Measurements from ENCODE around the gene PDGFD. TPM values are rescaled to one million over a fixed set of nuclear protein-coding genes. Genes with fewer than 3 reads are reported as not detected.

PDGFD gene
- total RNA-seq, 1 donor from 2014 or later = 17.2 TPM

GRCh38 chr11:104001561-104002056 is 162.3 kb downstream of the PDGFD start:
- no peak for TF ChIP-seq CTCF (IDR thresholded peaks at IDR 0.05; ENCODE audit: unreplicated experiment)
- Mint-ChIP-seq H3K27ac (ENCODE audit: unreplicated experiment) (no peak overlapping the region), H3K4me3 (ENCODE audit: unreplicated experiment) (no peak overlapping the region), H3K36me3 (ENCODE audit: low read depth, unreplicated experiment) (no peaks in the 10 kb centered on the region), H3K27me3 (ENCODE audit: unreplicated experiment) (no peaks in the 10 kb centered on the region), H3K4me1 (ENCODE audit: unreplicated experiment) (no peaks in the 10 kb centered on the region), H3K9me3 (ENCODE audit: unreplicated experiment) (no peaks in the 10 kb centered on the region)
- no peak for DNase-seq (ENCODE audit: low spot score)

- H3K4me3 Mint-ChIP-seq (ENCODE audit: unreplicated experiment) = no peak overlapping the region
- no peaks in the 10 kb centered on the region for H3K36me3 Mint-ChIP-seq (ENCODE audit: low read depth, unreplicated experiment)
- H3K27me3 Mint-ChIP-seq (ENCODE audit: unreplicated experiment) = no peaks in the 10 kb centered on the region
- no peak for DNase-seq (ENCODE audit: low spot score)
- TF ChIP-seq CTCF (IDR thresholded peaks at IDR 0.05; ENCODE audit: unreplicated experiment) = no peak
- H3K27ac Mint-ChIP-seq (ENCODE audit: unreplicated experiment) = no peak overlapping the region
- H3K4me1 Mint-ChIP-seq (ENCODE audit: unreplicated experiment) = no peaks in the 10 kb centered on the region
- no peaks in the 10 kb centered on the region for H3K9me3 Mint-ChIP-seq (ENCODE audit: unreplicated experiment)
Measured at GRCh38 chr11:104000798-104001197, 163.1 kb downstream of the PDGFD start.

- H3K4me3 Mint-ChIP-seq (ENCODE audit: unreplicated experiment) = no peak overlapping the region
- H3K27me3 Mint-ChIP-seq (ENCODE audit: unreplicated experiment) = no peaks in the 10 kb centered on the region
- no peaks in the 10 kb centered on the region for H3K36me3 Mint-ChIP-seq (ENCODE audit: low read depth, unreplicated experiment)
- TF ChIP-seq CTCF (IDR thresholded peaks at IDR 0.05; ENCODE audit: unreplicated experiment) = no peak
- no peak for DNase-seq (ENCODE audit: low spot score)
- H3K27ac Mint-ChIP-seq (ENCODE audit: unreplicated experiment) = no peak overlapping the region
- no peaks in the 10 kb centered on the region for H3K9me3 Mint-ChIP-seq (ENCODE audit: unreplicated experiment)
- no peaks in the 10 kb centered on the region for H3K4me1 Mint-ChIP-seq (ENCODE audit: unreplicated experiment)
Measured at GRCh38 chr11:103998826-103999508, 165.0 kb downstream of the PDGFD start.

GRCh38 chr11:103997082-103997481 is 166.9 kb downstream of the PDGFD start:
- no peak for DNase-seq (ENCODE audit: low spot score)
- H3K27me3 Mint-ChIP-seq (ENCODE audit: unreplicated experiment) = peaks cover 2% of the 10 kb centered on the region
- no peaks in the 10 kb centered on the region for H3K4me1 Mint-ChIP-seq (ENCODE audit: unreplicated experiment)
- H3K4me3 Mint-ChIP-seq (ENCODE audit: unreplicated experiment) = no peak overlapping the region
- no peak overlapping the region for H3K27ac Mint-ChIP-seq (ENCODE audit: unreplicated experiment)
- TF ChIP-seq CTCF (IDR thresholded peaks at IDR 0.05; ENCODE audit: unreplicated experiment) = no peak
- H3K9me3 Mint-ChIP-seq (ENCODE audit: unreplicated experiment) = no peaks in the 10 kb centered on the region
- no peaks in the 10 kb centered on the region for H3K36me3 Mint-ChIP-seq (ENCODE audit: low read depth, unreplicated experiment)

- Mint-ChIP-seq H3K4me3 (ENCODE audit: unreplicated experiment) (no peak overlapping the region), H3K27me3 (ENCODE audit: unreplicated experiment) (peaks cover 2% of the 10 kb centered on the region), H3K4me1 (ENCODE audit: unreplicated experiment) (no peaks in the 10 kb centered on the region), H3K36me3 (ENCODE audit: low read depth, unreplicated experiment) (no peaks in the 10 kb centered on the region), H3K27ac (ENCODE audit: unreplicated experiment) (no peak overlapping the region), H3K9me3 (ENCODE audit: unreplicated experiment) (no peaks in the 10 kb centered on the region)
- no peak for TF ChIP-seq CTCF (IDR thresholded peaks at IDR 0.05; ENCODE audit: unreplicated experiment)
- DNase-seq (ENCODE audit: low spot score) = no peak
Measured at GRCh38 chr11:103995896-103996295, 168.1 kb downstream of the PDGFD start.
